GM12892 (cell line): ENCODE results near the gene JARID2.

Experiments used
- POLR2A ChIP-seq: IDR thresholded peaks from 2 replicates; pipeline ENCODE4 v1.6.1; 2011; ENCODE audit warnings: low read depth, low read length, control low read depth
- POLR2AphosphoS5 ChIP-seq: IDR thresholded peaks from 2 replicates; pipeline ENCODE4 v1.6.1; 2011; ENCODE audit warnings: low read depth, low read length, control low read depth

GRCh38 chr6:15303162-15303919 lies 57.5 kb downstream of the JARID2 start:
- no peak for TF ChIP-seq POLR2AphosphoS5
- no peak for TF ChIP-seq POLR2A
